Endothelial cell of umbilical vein (primary cell): ENCODE measurements around the gene SLC24A3.

Experiments used
- EZH2 ChIP-seq: IDR thresholded peaks from 2 replicates; pipeline ENCODE4 v1.6.1; 2012; ENCODE audit warnings: borderline replicate concordance, low read depth, mild to moderate bottlenecking, moderate library complexity, low read length, inconsistent platforms; ENCODE audit not compliant: severe bottlenecking
- TF ChIP-seq, protein P1 (sequence below), 2 donors: IDR thresholded peaks; 1 replicate in 1 of 2; 2 replicates in 1 of 2; pipeline ENCODE4 v1.5.1; 2011; ENCODE audit warnings: low read length in 2 of 2, mild to moderate bottlenecking in 2 of 2, moderate library complexity in 2 of 2, control low read depth in 1 of 2, inconsistent platforms in 1 of 2, low read depth in 1 of 2; ENCODE audit not compliant: insufficient read depth in 1 of 2; ENCODE audit errors: extremely low read depth in 1 of 2

DNA sequence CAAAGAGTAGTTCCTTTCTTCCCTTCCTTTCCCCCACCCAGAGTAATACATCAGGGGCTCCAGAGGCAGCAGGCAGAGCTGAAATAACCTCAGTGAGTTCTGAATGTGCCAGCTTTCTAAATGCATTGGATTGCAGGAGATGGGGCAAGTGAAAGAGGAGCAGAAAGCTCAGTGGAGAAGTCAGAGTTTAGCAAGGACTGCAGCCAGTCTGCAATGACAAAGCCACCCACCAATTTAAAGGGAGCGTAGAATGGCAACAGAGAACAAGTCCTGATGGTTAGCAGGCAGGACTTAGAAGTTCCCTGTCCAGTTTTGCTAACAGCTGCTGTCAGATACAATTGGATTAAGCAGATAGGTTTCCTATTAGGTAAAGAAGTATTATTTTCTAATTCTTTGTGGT is 342.2 kb downstream of the SLC24A3 start:
- TF ChIP-seq, protein P1, sequence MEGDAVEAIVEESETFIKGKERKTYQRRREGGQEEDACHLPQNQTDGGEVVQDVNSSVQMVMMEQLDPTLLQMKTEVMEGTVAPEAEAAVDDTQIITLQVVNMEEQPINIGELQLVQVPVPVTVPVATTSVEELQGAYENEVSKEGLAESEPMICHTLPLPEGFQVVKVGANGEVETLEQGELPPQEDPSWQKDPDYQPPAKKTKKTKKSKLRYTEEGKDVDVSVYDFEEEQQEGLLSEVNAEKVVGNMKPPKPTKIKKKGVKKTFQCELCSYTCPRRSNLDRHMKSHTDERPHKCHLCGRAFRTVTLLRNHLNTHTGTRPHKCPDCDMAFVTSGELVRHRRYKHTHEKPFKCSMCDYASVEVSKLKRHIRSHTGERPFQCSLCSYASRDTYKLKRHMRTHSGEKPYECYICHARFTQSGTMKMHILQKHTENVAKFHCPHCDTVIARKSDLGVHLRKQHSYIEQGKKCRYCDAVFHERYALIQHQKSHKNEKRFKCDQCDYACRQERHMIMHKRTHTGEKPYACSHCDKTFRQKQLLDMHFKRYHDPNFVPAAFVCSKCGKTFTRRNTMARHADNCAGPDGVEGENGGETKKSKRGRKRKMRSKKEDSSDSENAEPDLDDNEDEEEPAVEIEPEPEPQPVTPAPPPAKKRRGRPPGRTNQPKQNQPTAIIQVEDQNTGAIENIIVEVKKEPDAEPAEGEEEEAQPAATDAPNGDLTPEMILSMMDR (IDR thresholded peaks at IDR 0.05; ENCODE audit: extremely low read depth in 1 of 2, insufficient read depth in 1 of 2, low read depth in 1 of 2, low read length in 2 of 2): no peak
- no peak for TF ChIP-seq EZH2
